Prostate gland (tissue), 2 donors: ENCODE data around the gene NEBL. TPM values are rescaled to one million over a fixed set of nuclear protein-coding genes. Genes with fewer than 3 reads are reported as not detected.

Experiments
- DNase-seq: peaks from one replicate; pipeline ENCODE4 v3.0.0-alpha.2; 2019; ENCODE audit warnings: low spot score
- H3K27ac ChIP-seq, 2 donors: fragments of 200-600 bp; sonication (generic); 2 replicates each; pipeline ENCODE4 v1.5.1; 2017 to 2019
- H3K27me3 ChIP-seq: fragments of 200-600 bp; sonication (generic); replicated peaks from 2 replicates; pipeline ENCODE4 v1.5.1; 2019; ENCODE audit not compliant: insufficient read depth
- H3K36me3 ChIP-seq, 2 donors: fragments of 200-600 bp; sonication (generic); 1 replicate in 1 of 2; 2 replicates in 1 of 2; pipeline versions ENCODE4 v1.5.1 to v1.8.1; 2017 to 2019
- H3K4me1 ChIP-seq: fragments of 200-600 bp; sonication (generic); replicated peaks from 2 replicates; pipeline ENCODE4 v1.5.1; 2019
- H3K4me3 ChIP-seq, 2 donors: fragments of 200-600 bp; sonication (generic); 2 replicates each; pipeline ENCODE4 v1.5.1; 2017 to 2019
- H3K9me3 ChIP-seq: fragments of 200-600 bp; sonication (generic); 2 replicates; pipeline ENCODE4 v1.5.1; 2017
- CTCF ChIP-seq, 4 experiments: fragments of 200-600 bp in 2 of 4; fragments of 450-650 bp in 2 of 4; sonication (generic) in 2 of 4; IDR thresholded peaks; 1 replicate in 3 of 4; 2 replicates in 1 of 4; pipeline ENCODE4 v1.5.1; 2016 to 2019; ENCODE audit warnings: antibody characterized with exemption in 4 of 4, mild to moderate bottlenecking in 2 of 4, moderate library complexity in 2 of 4
- POLR2A ChIP-seq: fragments of 450-650 bp; IDR thresholded peaks from one replicate; pipeline ENCODE4 v1.6.1; 2016; ENCODE audit warnings: antibody characterized with exemption, mild to moderate bottlenecking
- POLR2AphosphoS5 ChIP-seq: sonication (generic); formaldehyde crosslinking; IDR thresholded peaks from one replicate; pipeline ENCODE4 v1.6.1; 2017; ENCODE audit warnings: antibody characterized with exemption
- WGBS: methylation state at CpG from one replicate; pipeline ENCODE4 v1.1.5; 2018; 5-methylcytosine and 5-hydroxymethylcytosine counted together
- intact Hi-C: fragments of 100-400 bp; cut with DNase I; formaldehyde crosslinking; loops from one replicate; pipeline ENCODE4 v1.14.2; 2022
- total RNA-seq, 2 donors: library from RNA; depleted of rRNA; stranded (reverse); fragments of >200 nt; gene quantifications; one replicate each; pipeline ENCODE4 v1.1.0, GENCODE V29; 2016

NEBL gene
- total RNA-seq, 2 donors from 2014 or later, result 22.5 to 29.0 TPM

GRCh38 chr10:20893297-20893696, 3.8 kb downstream of the NEBL start:
- H3K27me3 ChIP-seq, result no peaks in the 10 kb centered on the region
- no peaks in the 10 kb centered on the region for H3K36me3 ChIP-seq
- intact Hi-C loops, result loop anchor here (10.0 kb wide), 1 partner anchor 172 kb away; no protein-coding TSS in a partner anchor
- H3K4me1 ChIP-seq, result no peaks in the 10 kb centered on the region
- no peak overlapping the region for H3K27ac ChIP-seq
- no peak overlapping the region for H3K4me3 ChIP-seq
- TF ChIP-seq CTCF (IDR thresholded peaks at IDR 0.05) (no peak), POLR2AphosphoS5 (no peak), POLR2A (no peak)
- H3K9me3 ChIP-seq, result no peaks in the 10 kb centered on the region
- no peak for DNase-seq
- WGBS, result 73% methylated on average over 1 of the region's 1 CpG

DNA sequence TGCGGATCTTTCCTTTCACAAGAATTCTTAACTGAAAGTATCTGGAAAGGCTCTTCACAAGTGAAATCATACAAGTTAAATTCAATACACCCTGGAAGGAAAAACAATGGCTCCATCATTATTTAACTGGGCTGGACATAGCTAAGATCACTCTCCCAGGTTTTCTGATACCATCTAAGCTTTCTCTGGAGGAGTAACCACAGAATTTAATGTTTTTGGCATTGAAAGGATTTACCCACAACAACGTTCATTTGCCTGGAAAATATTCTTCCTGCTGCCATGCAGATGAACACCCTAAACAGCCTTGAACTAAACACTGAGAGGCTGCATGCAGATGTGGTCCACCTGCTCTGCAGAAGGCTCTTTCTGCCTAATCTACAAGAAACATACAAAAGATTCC, 4.3 kb downstream of the NEBL start:
- H3K4me3 ChIP-seq, result no peak overlapping the region
- no peak for DNase-seq
- H3K27ac ChIP-seq, result no peak overlapping the region
- intact Hi-C loops, result loop anchor here (10.0 kb wide), 1 partner anchor 172 kb away; no protein-coding TSS in a partner anchor
- WGBS, result 55% methylated on average over 2 of the region's 2 CpGs
- no peaks in the 10 kb centered on the region for H3K36me3 ChIP-seq
- TF ChIP-seq CTCF (IDR thresholded peaks at IDR 0.05), result no peak
- no peak for TF ChIP-seq POLR2A
- no peak for TF ChIP-seq POLR2AphosphoS5
- no peaks in the 10 kb centered on the region for H3K4me1 ChIP-seq
- no peaks in the 10 kb centered on the region for H3K27me3 ChIP-seq
- H3K9me3 ChIP-seq, result no peaks in the 10 kb centered on the region

- no peak overlapping the region for H3K4me3 ChIP-seq
- no peaks in the 10 kb centered on the region for H3K27me3 ChIP-seq
- H3K27ac ChIP-seq, result no peak overlapping the region
- H3K9me3 ChIP-seq, result no peaks in the 10 kb centered on the region
- H3K4me1 ChIP-seq, result no peaks in the 10 kb centered on the region
- DNase-seq, result no peak
- intact Hi-C loops, result loop anchor here (10.0 kb wide), 1 partner anchor 173 kb away; no protein-coding TSS in a partner anchor
- no peaks in the 10 kb centered on the region for H3K36me3 ChIP-seq
- TF ChIP-seq CTCF (IDR thresholded peaks at IDR 0.05) (no peak), POLR2AphosphoS5 (no peak)
- WGBS, result 96% methylated on average over 4 of the region's 4 CpGs
These were observed 5.0 kb downstream of the NEBL start for GRCh38 chr10:20892011-20892585.

DNA sequence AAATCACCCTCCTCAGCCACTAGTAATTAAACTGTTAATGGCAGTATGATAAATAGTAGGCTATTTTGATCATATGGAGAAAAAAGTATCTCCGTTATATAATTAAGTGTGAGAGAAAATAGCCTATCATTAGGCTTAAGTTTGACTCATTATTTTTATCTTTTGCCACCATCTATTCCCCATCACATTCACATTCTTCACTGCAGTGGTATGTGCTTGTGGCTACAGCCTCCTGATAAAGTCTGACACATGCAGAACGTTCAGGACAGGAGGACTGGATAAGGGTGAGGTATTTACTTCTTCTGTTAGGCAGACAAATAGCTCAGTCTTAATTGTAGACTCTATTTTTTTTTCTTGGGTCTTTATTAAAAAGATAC, 5.8 kb downstream of the NEBL start:
- WGBS, result 53% methylated on average over 2 of the region's 2 CpGs
- Histone ChIP-seq H3K4me3 (no peak overlapping the region), H3K9me3 (no peaks in the 10 kb centered on the region), H3K4me1 (no peaks in the 10 kb centered on the region), H3K36me3 (no peaks in the 10 kb centered on the region), H3K27ac (no peak overlapping the region), H3K27me3 (no peaks in the 10 kb centered on the region)
- TF ChIP-seq POLR2AphosphoS5 (no peak), POLR2A (no peak), CTCF (IDR thresholded peaks at IDR 0.05) (no peak)
- intact Hi-C loops, result loop anchor here (10.0 kb wide), 1 partner anchor 173 kb away; no protein-coding TSS in a partner anchor
- no peak for DNase-seq
